Kidney (tissue), 14 donors: Measurements from ENCODE around the gene UTP25. TPM values are rescaled to one million over a fixed set of nuclear protein-coding genes. Genes with fewer than 3 reads are reported as not detected.
"Not testable (repeated sequence)": the region's sequence is repeated elsewhere in the genome, so short reads cannot be mapped to it uniquely, and the experiment has no call there.

ENCODE experiments used
- DNase-seq, 5 donors: peaks; one replicate each; pipeline ENCODE4 v3.0.0-alpha.2; 2013 to 2020
- FAIRE-seq: peaks from 2 replicates; lab custom pipeline; 2012; peaks lifted over from hg19 to GRCh38; lab: Jason Lieb, UNC
- H3K27ac ChIP-seq, 2 donors: one replicate each; pipeline ENCODE4 v1.7.0; 2013; ENCODE audit warnings: low read depth in 2 of 2, low read length in 2 of 2, inconsistent platforms in 1 of 2
- H3K27me3 ChIP-seq: one replicate; pipeline ENCODE4 v1.7.1; 2013; ENCODE audit warnings: low read length, inconsistent platforms; ENCODE audit not compliant: control insufficient read depth, insufficient read depth
- H3K36me3 ChIP-seq, 3 donors: one replicate each; pipeline versions ENCODE4 v1.7.0 to v1.7.1; 2013; ENCODE audit warnings: low read length in 3 of 3, control low read depth in 1 of 3, inconsistent platforms in 1 of 3; ENCODE audit not compliant: insufficient read depth in 3 of 3, control insufficient read depth in 2 of 3
- H3K4me1 ChIP-seq, 3 donors: one replicate each; pipeline versions ENCODE4 v1.7.0 to v1.7.1; 2013; ENCODE audit warnings: low read length in 3 of 3, inconsistent platforms in 1 of 3, low read depth in 1 of 3; ENCODE audit not compliant: control insufficient read depth in 2 of 3, insufficient read depth in 2 of 3
- H3K4me3 ChIP-seq, 3 donors: one replicate each; pipeline versions ENCODE4 v1.7.0 to v1.8.1; 2013; ENCODE audit warnings: low read length in 3 of 3, control low read depth in 1 of 3, inconsistent platforms in 1 of 3
- H3K9ac ChIP-seq, 3 donors: one replicate each; pipeline versions ENCODE4 v1.7.0 to v1.7.1; 2013; ENCODE audit warnings: low read length in 3 of 3, control low read depth in 1 of 3, inconsistent platforms in 1 of 3
- H3K9me3 ChIP-seq, 3 donors: one replicate each; pipeline versions ENCODE4 v1.7.0 to v1.7.1; 2013; ENCODE audit warnings: low read length in 3 of 3, control low read depth in 1 of 3, inconsistent platforms in 1 of 3; ENCODE audit not compliant: control insufficient read depth in 2 of 3, insufficient read depth in 1 of 3
- CTCF ChIP-seq: IDR thresholded peaks from 3 replicates; pipeline ENCODE4 v1.5.1; 2012; ENCODE audit warnings: mild to moderate bottlenecking, moderate library complexity, borderline replicate concordance; ENCODE audit not compliant: insufficient read depth; ENCODE audit errors: extremely low read depth
- intact Hi-C: fragments of 100-400 bp; cut with DNase I; formaldehyde crosslinking; loops from one replicate; pipeline ENCODE4 v1.11.1; 2022
- polyA plus RNA-seq: library from polyadenylated mRNA; stranded (reverse); fragments of 350-450 nt; fragmentation: Illumina TruSeq; extraction: RNeasy Lipid Tissue Mini Kit (QIAGEN cat#74804); gene quantifications from one replicate; pipeline ENCODE4 v1.2.3, GENCODE V29; 2014; ENCODE audit warnings: low read depth, low replicate concordance; ENCODE audit not compliant: insufficient read depth
- total RNA-seq: library from RNA; stranded (reverse); fragmentation: NEBNext Ultra II Directional; extraction: Animal tissue kit (Norgen Biotek cat#: 25700); gene quantifications from one replicate; pipeline ENCODE4 v1.2.1, GENCODE V29; 2021
- donor health status: control.
- donor health status: control.
- donor health status: control.
- donor health status: control.
- donor health status: control.
- donor health status: DM: yes; HTN: yes; CAD: no.
- donor health status: Normal renal cell carcinoma (clear cell type).

The UTP25 gene
- total and polyA plus RNA-seq, 2 donors from 2014 or later: 2.0 to 8.9 TPM

GRCh38 chr1:209890641-209891330, 63.0 kb downstream of the UTP25 start:
- Histone ChIP-seq H3K4me3 (no peak overlapping the region), H3K9me3 (no peaks in the 10 kb centered on the region), H3K4me1 (no peaks in the 10 kb centered on the region), H3K9ac (no peak overlapping the region), H3K27ac (no peak overlapping the region), H3K27me3 (no peaks in the 10 kb centered on the region), H3K36me3 (no peaks in the 10 kb centered on the region)
- intact Hi-C loops: no loop called here
- no peak for TF ChIP-seq CTCF
- FAIRE-seq (no peak), DNase-seq (no peak)

- no peak for DNase-seq
- Histone ChIP-seq H3K9me3 (no peaks in the 10 kb centered on the region), H3K9ac (no peak overlapping the region), H3K36me3 (no peaks in the 10 kb centered on the region), H3K27ac (no peak overlapping the region), H3K4me3 (no peak overlapping the region), H3K4me1 (no peaks in the 10 kb centered on the region), H3K27me3 (no peaks in the 10 kb centered on the region)
- TF ChIP-seq CTCF: no peak
- intact Hi-C loops: no loop called here
- no peak for FAIRE-seq
Measured at GRCh38 chr1:209893751-209894150, 66.0 kb downstream of the UTP25 start.

GRCh38 chr1:209895709-209896108, 67.9 kb downstream of the UTP25 start:
- intact Hi-C loops: no loop called here
- no peaks in the 10 kb centered on the region for H3K36me3 ChIP-seq
- H3K4me3 ChIP-seq: no peak overlapping the region
- H3K9ac ChIP-seq: no peak overlapping the region
- no peak for TF ChIP-seq CTCF
- DNase-seq: no peak
- no peak for FAIRE-seq
- H3K4me1 ChIP-seq: no peaks in the 10 kb centered on the region
- H3K27ac ChIP-seq: no peak overlapping the region
- H3K9me3 ChIP-seq: no peaks in the 10 kb centered on the region
- H3K27me3 ChIP-seq: no peaks in the 10 kb centered on the region

GRCh38 chr1:209896346-209896745, 68.6 kb downstream of the UTP25 start:
- Histone ChIP-seq H3K9ac (no peak overlapping the region), H3K27ac (no peak overlapping the region), H3K4me3 (no peak overlapping the region), H3K9me3 (no peaks in the 10 kb centered on the region), H3K27me3 (no peaks in the 10 kb centered on the region), H3K36me3 (no peaks in the 10 kb centered on the region), H3K4me1 (no peaks in the 10 kb centered on the region)
- no peak for TF ChIP-seq CTCF
- no peak for DNase-seq
- no peak for FAIRE-seq
- intact Hi-C loops: no loop called here

- H3K4me1 ChIP-seq, intact Hi-C loops, H3K36me3 ChIP-seq, H3K4me3 ChIP-seq, H3K9me3 ChIP-seq, FAIRE-seq, H3K27me3 ChIP-seq, H3K27ac ChIP-seq, H3K9ac ChIP-seq, DNase-seq: not testable (repeated sequence)
Measured at GRCh38 chr1:209898271-209898670, 70.5 kb downstream of the UTP25 start.

GRCh38 chr1:209898851-209899250, 71.1 kb downstream of the UTP25 start:
- H3K36me3 ChIP-seq, H3K27ac ChIP-seq, H3K9ac ChIP-seq, H3K9me3 ChIP-seq, H3K4me1 ChIP-seq, intact Hi-C loops, H3K4me3 ChIP-seq, H3K27me3 ChIP-seq, FAIRE-seq, DNase-seq: not testable (repeated sequence)
